ENCODE measurements around the gene CAPN1.
"Not testable (repeated sequence)": the region's sequence is repeated elsewhere in the genome, so short reads cannot be mapped to it uniquely, and the experiment has no call there.

The CAPN1 gene

DNA sequence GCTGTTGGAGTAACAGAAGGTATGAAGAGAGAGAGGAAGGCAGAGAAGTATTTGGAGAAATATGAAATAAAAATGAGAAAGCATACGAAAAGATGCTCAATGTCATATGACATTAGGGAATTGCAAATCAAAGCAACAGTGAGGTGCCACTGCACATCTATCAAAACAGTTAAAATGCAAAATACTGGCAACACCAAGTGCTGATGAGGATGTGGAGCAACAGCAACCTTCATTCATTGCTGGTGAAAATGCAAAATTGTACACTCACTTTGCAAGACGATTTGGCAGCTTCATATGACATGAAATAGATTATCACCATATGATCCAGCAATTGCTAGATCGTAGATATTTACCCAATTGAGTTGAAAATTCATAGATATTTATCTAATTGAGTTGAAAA lies 21.1 kb upstream of the CAPN1 start:
- DNase-seq, result no peak

DNA sequence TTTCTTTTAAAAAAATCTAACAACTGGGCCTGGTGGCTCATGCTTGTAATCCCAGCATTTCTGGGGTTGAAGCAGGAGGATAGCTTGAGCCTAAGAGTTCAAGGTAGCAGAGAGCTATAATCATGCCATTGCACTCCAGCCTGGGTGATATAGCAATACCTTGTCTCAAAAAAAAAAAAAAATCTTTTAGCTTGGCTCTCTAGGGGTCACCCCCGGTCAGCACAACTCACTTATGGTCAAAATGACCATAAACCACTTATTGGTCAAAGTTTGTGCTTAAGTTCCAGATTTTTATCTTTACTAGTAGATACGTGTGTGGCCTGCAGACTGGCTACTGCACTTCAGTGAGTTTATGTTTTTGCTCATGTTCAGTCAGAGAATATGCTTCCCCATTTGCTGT lies 18.0 kb upstream of the CAPN1 start:
- DNase-seq, result no peak

- no peak for DNase-seq
Observed at GRCh38 chr11:65165410-65166317, 16.1 kb upstream of the CAPN1 start.

GRCh38 chr11:65166893-65167292 lies 14.8 kb upstream of the CAPN1 start:
- DNase-seq, result no peak

GRCh38 chr11:65167656-65168055 lies 14.1 kb upstream of the CAPN1 start:
- DNase-seq, result no peak

DNA sequence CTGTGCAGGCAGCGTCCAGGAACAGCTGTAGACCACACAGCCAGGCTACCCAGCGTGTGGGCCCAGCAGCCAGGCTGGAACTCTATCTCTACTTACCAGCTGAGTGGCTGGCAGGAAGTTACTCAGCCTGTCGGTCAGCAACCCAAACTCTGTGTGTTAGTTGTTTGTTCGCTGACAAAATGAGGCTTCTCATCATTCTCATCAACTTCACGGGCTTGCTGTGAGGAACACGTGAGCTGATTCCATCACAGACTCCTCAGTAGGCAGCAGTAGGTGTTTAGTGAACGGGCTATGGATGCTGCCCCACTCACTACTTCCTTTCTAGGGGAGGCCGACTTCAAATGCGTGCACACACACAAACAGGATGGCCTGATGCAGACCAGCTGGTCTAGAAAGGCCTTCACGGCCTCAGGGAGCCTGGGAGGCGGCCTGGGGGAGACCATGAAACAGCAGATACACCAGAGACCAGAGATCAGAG lies 12.5 kb upstream of the CAPN1 start:
- DNase-seq, result no peak

GRCh38 chr11:65170058-65170534 lies 11.6 kb upstream of the CAPN1 start, which contains the start of gene SPDYC:
Gene SPDYC, plus strand, starts transcription at chr11:65170233. Its CDS starts 1,125 bp downstream, at chr11:65171358.
- DNase-seq, result no peak

DNA sequence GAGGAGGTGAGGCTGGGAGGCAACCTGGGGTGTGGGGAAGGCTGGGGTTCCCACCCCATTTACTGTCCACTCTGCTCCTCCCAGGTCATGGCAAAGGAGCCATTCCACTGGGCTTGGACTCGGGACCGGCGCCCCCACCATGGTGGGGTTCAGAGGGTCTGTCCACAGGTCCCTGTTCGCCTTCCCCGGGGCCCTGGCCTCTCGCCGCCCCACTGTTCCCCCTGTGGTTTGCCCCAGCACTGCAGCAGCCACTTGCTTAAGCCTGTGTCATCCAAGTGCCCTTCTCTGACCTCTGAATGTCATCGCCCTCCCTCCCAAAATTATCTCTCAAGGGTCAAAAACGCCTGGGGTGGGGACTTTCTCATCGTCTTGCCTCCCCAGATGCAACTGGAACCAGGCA lies 9.1 kb upstream of the CAPN1 start:
- no peak for DNase-seq

- not testable (repeated sequence) for DNase-seq
Observed at GRCh38 chr11:65174571-65175010, 7.1 kb upstream of the CAPN1 start.

- peak; percentile 38 for DNase-seq
Observed at GRCh38 chr11:65180877-65181568, 705 bp upstream of the CAPN1 start.

DNA sequence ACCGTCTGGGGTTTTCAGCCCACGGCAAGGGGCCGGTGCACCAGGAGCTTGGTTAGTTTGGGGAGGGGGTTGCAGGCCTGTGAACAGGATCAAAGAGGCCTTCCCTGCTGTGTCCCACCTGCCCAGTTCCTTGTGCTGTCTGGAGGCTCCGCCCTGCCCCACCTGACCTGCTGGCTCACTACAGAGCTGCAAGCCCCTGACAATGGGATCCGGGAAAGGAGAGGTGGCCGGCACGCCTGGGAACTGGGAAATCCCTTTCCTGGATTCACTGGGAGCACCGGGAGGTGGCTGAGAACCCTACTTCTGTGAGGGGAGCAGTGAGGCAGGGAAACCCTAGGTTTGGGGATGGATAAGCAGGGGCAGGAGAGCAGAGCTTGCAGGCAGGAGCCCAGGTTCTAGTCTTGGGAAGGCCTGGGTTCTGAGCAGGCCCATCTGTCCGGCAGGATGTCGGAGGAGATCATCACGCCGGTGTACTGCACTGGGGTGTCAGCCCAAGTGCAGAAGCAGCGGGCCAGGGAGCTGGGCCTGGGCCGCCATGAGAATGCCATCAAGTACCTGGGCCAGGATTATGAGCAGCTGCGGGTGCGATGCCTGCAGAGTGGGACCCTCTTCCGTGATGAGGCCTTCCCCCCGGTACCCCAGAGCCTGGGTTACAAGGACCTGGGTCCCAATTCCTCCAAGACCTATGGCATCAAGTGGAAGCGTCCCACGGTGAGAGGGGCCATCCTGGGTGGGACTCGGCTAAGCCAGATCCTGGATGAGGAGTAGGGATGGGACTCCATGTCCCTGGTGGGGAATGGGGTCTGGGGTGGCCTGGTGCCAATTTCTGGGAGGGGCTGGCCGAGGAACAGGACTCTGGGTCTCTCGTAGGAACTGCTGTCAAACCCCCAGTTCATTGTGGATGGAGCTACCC lies 786 bp downstream of the CAPN1 start:
- DNase-seq, result peak; percentile 50

DNA sequence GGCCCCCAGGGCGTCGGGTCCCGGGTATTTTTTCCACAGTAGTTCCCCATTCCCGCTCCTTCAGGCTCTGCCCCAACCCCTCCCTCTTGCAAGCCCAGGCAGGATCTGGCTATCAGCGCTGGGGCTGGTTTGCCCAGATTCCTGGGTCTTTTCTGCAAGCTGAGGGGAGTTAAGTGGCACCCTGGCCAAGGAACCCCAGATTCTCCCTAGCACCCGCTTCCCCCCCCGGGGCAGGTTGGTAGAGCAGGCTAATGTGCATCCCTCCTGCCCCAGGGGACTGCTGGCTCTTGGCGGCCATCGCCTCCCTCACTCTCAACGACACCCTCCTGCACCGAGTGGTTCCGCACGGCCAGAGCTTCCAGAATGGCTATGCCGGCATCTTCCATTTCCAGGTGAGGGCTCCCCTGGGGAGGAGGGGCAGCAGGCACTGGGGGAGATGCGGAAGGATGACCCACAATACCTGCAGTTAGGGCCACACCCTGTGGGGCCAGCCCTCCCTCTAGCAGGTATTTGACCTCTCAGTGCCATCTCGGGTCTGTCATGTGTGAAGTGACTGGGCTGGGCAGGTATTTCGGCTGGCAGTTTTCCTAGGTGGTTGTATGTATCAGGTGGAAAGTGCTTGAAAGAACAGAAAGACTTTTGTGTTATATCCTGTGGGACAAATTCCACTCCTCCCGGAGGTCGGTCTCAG lies 1.6 kb downstream of the CAPN1 start:
- DNase-seq, result no peak

- DNase-seq, result no peak
Observed at GRCh38 chr11:65184146-65184545, 2.4 kb downstream of the CAPN1 start.

GRCh38 chr11:65185171-65185570 lies 3.4 kb downstream of the CAPN1 start:
- DNase-seq, result no peak

GRCh38 chr11:65185869-65186341 lies 4.2 kb downstream of the CAPN1 start:
- no peak for DNase-seq

GRCh38 chr11:65186701-65187100 lies 5.0 kb downstream of the CAPN1 start:
- no peak for DNase-seq

- DNase-seq, result no peak
Observed at GRCh38 chr11:65187146-65187675, 5.5 kb downstream of the CAPN1 start.

GRCh38 chr11:65187971-65188461 lies 6.3 kb downstream of the CAPN1 start:
- DNase-seq, result no peak

DNA sequence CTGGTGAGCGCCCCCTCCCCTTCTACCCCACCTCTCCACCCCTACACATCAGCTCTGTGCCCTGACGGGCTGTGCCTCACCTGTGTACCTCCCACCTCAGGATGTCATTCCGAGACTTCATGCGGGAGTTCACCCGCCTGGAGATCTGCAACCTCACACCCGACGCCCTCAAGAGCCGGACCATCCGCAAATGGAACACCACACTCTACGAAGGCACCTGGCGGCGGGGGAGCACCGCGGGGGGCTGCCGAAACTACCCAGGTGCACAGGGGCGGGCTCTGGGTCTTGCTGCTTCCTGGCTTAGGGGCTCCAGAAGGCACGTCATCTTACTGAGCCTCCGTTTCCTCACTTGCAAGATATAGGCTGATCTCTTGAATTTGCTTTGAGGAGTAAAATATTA lies 6.8 kb downstream of the CAPN1 start:
- DNase-seq, result no peak

DNA sequence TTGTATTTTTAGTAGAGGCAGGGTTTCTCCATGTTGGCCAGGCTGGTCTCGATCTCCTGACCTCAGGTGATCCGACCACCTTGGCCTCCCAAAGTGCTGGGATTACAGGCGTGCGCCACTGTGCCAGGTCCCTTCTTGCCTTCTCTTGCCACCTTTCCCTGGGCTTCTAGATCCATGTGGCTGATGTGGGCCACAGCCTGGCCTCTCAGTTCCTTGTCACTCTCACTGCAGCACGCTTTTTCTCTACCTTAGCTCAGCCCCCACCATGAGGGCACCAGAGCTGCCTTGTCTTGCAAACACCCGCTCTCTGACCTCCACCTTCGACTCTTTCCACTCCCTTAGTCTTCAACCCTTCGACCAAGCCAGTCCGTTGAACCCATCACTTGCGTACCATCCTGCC lies 7.5 kb downstream of the CAPN1 start:
- no peak for DNase-seq

DNA sequence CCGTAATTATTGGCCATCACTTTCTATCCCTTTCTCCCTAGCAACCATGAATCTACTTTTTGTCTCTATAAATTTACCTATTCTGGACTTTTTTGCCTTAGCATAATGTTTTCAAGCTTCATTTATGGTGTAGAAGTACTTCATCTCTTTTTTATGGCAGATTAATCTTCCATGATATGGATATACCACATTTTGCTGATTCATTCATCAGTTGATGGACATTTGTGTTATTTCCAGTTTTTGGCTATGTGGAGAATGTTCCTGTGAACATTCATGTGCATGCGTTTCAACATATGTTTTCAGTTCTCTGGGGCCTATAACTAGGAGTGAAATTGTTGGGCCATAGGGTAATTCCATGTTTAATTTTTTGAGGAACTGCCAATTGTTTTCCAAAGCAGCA lies 12.8 kb downstream of the CAPN1 start:
- no peak for DNase-seq

Data from NCI-H510A (cell line).